HFF-Myc (cell line): ENCODE measurements around the gene GSTCD.
"Not testable (repeated sequence)": the region's sequence is repeated elsewhere in the genome, so short reads cannot be mapped to it uniquely, and the experiment has no call there.

Experiments
- DNase-seq: peaks from one replicate; pipeline ENCODE4 v3.0.0-alpha.2; 2011; ENCODE audit warnings: low read depth; ENCODE audit errors: extremely low read depth
- H3K4me3 ChIP-seq: replicated peaks from 2 replicates; pipeline ENCODE4 v1.5.1; 2011; ENCODE audit warnings: low read depth, mild to moderate bottlenecking, control low read depth, low read length
- TF ChIP-seq, protein P1 (sequence below): IDR thresholded peaks from 2 replicates; pipeline ENCODE4 v1.5.1; 2012; ENCODE audit warnings: mild to moderate bottlenecking, low read depth, low read length, control low read depth; ENCODE audit errors: missing control alignments

Gene GSTCD

GRCh38 chr4:105671301-105671700 is 37.3 kb upstream of the GSTCD start:
- no peak for DNase-seq
- TF ChIP-seq, protein P1, sequence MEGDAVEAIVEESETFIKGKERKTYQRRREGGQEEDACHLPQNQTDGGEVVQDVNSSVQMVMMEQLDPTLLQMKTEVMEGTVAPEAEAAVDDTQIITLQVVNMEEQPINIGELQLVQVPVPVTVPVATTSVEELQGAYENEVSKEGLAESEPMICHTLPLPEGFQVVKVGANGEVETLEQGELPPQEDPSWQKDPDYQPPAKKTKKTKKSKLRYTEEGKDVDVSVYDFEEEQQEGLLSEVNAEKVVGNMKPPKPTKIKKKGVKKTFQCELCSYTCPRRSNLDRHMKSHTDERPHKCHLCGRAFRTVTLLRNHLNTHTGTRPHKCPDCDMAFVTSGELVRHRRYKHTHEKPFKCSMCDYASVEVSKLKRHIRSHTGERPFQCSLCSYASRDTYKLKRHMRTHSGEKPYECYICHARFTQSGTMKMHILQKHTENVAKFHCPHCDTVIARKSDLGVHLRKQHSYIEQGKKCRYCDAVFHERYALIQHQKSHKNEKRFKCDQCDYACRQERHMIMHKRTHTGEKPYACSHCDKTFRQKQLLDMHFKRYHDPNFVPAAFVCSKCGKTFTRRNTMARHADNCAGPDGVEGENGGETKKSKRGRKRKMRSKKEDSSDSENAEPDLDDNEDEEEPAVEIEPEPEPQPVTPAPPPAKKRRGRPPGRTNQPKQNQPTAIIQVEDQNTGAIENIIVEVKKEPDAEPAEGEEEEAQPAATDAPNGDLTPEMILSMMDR, result no peak
- H3K4me3 ChIP-seq, result no peak overlapping the region

DNA sequence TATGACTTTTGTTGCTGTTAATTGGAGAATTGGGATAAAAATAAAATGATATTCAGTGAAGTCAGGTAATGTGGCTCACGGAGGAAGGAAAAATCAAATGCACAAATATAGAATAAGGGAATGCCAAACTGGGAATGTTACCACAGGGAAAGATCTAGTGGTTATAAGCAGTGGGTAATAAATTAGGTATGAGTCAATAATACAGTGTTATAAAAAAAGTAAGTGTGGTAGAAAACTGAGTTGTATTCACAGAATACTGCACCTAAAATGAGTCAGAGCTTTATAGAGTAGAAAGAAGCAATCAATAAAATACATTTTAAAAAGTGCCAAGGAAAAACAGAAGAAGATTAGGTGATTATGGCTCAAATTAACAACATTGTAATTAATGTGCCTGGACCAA is 34.6 kb upstream of the GSTCD start:
- DNase-seq, result no peak
- H3K4me3 ChIP-seq, result no peak overlapping the region
- TF ChIP-seq, protein P1, result no peak

- no peak overlapping the region for H3K4me3 ChIP-seq
- TF ChIP-seq, protein P1, result no peak
- no peak for DNase-seq
These were observed 30.9 kb upstream of the GSTCD start for GRCh38 chr4:105677709-105678108.

DNA sequence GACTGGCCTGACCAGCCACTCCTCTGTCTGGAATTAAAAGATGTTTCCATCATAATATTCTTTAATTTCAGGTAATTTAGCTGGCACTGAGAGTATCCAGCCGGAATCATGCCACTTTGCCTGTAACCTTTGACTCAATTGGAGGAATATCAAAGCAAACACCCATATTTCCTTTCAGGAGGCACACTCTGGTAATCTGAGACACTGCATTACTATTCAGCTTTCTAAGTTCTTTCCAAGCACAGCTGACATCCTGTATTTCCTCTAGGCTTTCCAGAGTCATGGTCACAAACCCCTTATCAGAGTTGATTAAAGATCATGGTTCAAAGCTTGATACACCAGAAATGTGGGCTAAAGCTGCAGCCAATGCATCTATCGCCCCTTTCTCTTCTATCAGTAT is 29.4 kb upstream of the GSTCD start:
- TF ChIP-seq, protein P1, result no peak

DNA sequence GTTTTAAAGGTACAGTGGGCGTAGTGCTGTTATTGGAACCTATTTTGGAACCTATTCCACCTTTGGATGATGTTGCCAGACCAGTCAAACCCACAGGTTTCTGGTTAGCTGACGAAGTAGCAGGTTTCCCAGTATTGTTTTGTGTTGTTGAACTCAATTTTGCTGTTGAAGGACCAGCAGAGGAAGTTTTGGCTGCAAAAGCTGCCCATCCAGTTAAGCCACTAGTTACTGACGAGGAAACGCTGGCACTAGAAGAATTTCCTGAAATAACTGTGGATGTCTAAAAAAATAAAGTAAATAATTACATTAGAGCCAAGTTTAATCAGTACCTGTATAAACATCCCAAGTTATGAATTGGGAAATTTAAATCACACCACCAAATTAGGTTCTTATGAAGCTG is 25.5 kb upstream of the GSTCD start:
- DNase-seq, result no peak
- H3K4me3 ChIP-seq, result no peak overlapping the region
- TF ChIP-seq, protein P1, result no peak

More for the DNA sequence above, 29.4 kb upstream of the GSTCD start:
- no peak overlapping the region for H3K4me3 ChIP-seq
- no peak for DNase-seq

DNA sequence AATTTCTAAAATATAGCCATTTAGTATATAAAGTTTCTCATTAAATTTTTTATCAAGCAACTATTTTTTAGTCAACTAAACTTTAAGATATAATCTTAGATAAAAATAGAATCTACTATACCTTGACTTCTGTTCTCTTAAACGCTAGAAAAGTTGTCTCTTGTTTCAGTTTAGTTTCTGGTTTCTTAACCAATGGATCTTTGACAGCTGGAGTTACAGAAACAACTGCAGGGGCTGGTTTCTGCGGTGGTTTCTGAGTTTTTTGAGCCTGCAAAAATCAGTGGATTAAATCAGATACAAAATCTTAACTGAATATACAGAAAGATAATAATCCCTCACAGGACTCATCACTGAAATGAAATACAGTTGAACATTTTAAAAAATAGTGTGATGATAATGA is 22.0 kb upstream of the GSTCD start:
- TF ChIP-seq, protein P1, result no peak
- no peak overlapping the region for H3K4me3 ChIP-seq
- no peak for DNase-seq

GRCh38 chr4:105694812-105695211 is 13.8 kb upstream of the GSTCD start:
- not testable (repeated sequence) for DNase-seq, H3K4me3 ChIP-seq

DNA sequence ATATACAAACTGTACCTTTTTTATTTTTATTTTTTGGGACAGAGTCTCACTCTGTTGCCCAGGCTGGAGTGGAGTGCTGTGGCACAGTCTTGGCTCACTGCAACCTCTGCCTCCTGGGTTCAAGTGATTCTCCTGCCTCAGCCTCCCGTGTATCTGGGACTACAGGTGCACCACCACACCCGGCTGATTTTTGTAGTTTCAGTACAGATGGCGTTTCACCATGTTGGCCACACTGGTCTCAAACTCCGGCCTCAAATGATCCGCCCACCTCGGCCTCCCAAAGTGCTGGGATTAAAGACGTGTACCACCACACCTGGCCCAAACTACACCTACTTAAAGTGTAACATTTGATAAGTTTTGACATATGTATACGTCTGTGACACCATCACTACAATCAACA is 12.8 kb upstream of the GSTCD start:
- DNase-seq, result not testable (repeated sequence)

More for the DNA sequence above, 12.8 kb upstream of the GSTCD start:
- H3K4me3 ChIP-seq, result not testable (repeated sequence)
